OCI-LY3 (cell line): ENCODE results near the gene PERM1.
A peak's percentile ranks its signal among the peaks of the same experiment; 100 is the strongest.

Experiments
- H2AFZ ChIP-seq: fragments of 200-600, 300-600 bp; shearing (Covaris generic); 2 replicates; pipeline ENCODE4 v1.6.0; 2014; ENCODE audit warnings: antibody characterized with exemption, low read depth, low read length
- H3K27ac ChIP-seq: fragments of 200-600, 300-600 bp; sonication (generic); 2 replicates; pipeline ENCODE4 v1.5.1; 2014; ENCODE audit warnings: mild to moderate bottlenecking, low read length, moderate library complexity, mixed read lengths
- H3K27me3 ChIP-seq: fragments of 200-600, 300-600 bp; sonication (generic); 2 replicates; pipeline ENCODE4 v1.6.1; 2014; ENCODE audit warnings: low read depth, low read length, mixed read lengths
- H3K36me3 ChIP-seq: fragments of 200-600, 300-600 bp; sonication (generic); replicated peaks from 2 replicates; pipeline ENCODE3; 2014; ENCODE audit warnings: low read depth, low read length, mixed read lengths
- H3K4me1 ChIP-seq: fragments of 300-600, 200-600 bp; sonication (generic); 2 replicates; pipeline ENCODE4 v1.6.1; 2014; ENCODE audit warnings: low read length, mixed read lengths
- H3K4me2 ChIP-seq: fragments of 200-600, 300-600 bp; sonication (generic); 2 replicates; pipeline ENCODE4 v1.6.1; 2014; ENCODE audit warnings: low read length, mixed read lengths
- H3K4me3 ChIP-seq: fragments of 300-600, 200-600 bp; sonication (generic); 2 replicates; pipeline ENCODE4 v1.5.1; 2014; ENCODE audit warnings: antibody characterized with exemption, mild to moderate bottlenecking, low read length, moderate library complexity
- H3K79me2 ChIP-seq: fragments of 300-600, 200-600 bp; shearing (Covaris generic); 2 replicates; pipeline ENCODE4 v1.6.1; 2014; ENCODE audit warnings: mild to moderate bottlenecking, low read length, mixed read lengths
- H3K9ac ChIP-seq: fragments of 300-600, 200-600 bp; shearing (Covaris generic); 2 replicates; pipeline ENCODE4 v1.6.0; 2014; ENCODE audit warnings: mild to moderate bottlenecking, low read length, moderate library complexity
- H3K9me3 ChIP-seq: fragments of 200-600, 300-600 bp; shearing (Covaris generic); 2 replicates; pipeline ENCODE4 v1.6.1; 2014; ENCODE audit warnings: low read length, mixed read lengths; ENCODE audit not compliant: insufficient read depth
- H4K20me1 ChIP-seq: fragments of 200-600, 300-600 bp; sonication (generic); 2 replicates; pipeline ENCODE4 v1.6.1; 2016; ENCODE audit warnings: low read length, mixed read lengths; ENCODE audit not compliant: insufficient read depth
- CTCF ChIP-seq: fragments of 200-600, 300-600 bp; sonication (generic); IDR thresholded peaks from 2 replicates; pipeline ENCODE4 v1.5.1; 2014; ENCODE audit warnings: antibody characterized with exemption, low read length, low read depth
- EZH2phosphoT487 ChIP-seq: fragments of 200-600 bp; shearing (Covaris generic); IDR thresholded peaks from 2 replicates; pipeline ENCODE4 v1.6.1; 2018; ENCODE audit warnings: antibody characterized with exemption, mixed run types, low read depth

The PERM1 gene

DNA sequence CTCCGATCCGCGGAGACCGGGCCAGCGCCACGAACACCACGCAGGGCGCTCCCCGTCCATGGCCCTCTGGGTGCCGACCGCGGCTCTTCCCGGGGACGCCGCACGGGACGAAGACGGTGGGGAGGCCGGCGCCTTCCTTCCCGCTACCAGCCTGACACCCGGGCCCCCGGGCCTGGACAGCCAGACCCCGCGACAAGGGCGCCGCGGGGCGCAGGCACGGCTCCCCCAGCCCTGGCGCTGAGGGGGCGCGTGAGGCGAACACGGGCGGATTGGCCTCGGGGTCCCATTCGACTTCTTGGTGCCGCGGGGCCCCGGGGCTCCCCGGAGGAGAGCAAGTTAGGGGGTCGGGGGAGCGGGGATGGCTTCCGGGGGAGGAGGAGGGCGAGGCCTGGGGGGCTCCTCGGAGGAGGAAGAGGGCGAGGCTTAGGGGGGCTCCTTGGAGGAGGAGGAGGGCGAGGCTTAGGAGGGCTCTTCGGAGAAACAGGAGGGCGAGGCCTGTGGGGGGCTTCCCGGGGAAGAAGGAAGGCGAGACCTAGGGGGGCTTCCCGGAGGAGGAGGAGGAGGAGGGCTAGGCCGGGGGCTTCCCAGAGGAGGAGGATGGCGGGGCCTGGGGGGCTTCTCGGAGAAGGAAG is 22.0 kb downstream of the PERM1 start:
- Histone ChIP-seq H3K4me2 (peak overlapping the region; percentile 74), H3K9me3 (no peaks in the 10 kb centered on the region), H3K27ac (0 out of 2 replicates have a peak overlapping the region, but pooled peaks have one; percentile 28), H3K4me3 (peak overlapping the region; percentile 94), H3K36me3 (peaks cover 17% of the 10 kb centered on the region), H2AFZ (peak overlapping the region; percentile 77; the same call in 1 of the 2 replicates), H4K20me1 (0 out of 2 replicates have a peak, but pooled peaks cover 7% of the 10 kb centered on the region), H3K9ac (peak overlapping the region; percentile 74), H3K27me3 (no peaks in the 10 kb centered on the region), H3K79me2 (peaks cover 25% of the 10 kb centered on the region), H3K4me1 (peaks cover 14% of the 10 kb centered on the region)
- TF ChIP-seq CTCF (no peak), EZH2phosphoT487 (no peak)

GRCh38 chr1:958823-959730 is 22.8 kb downstream of the PERM1 start, which contains the start of gene NOC2L:
NOC2L (minus strand) TSS chr1:959256; CDS start chr1:959240, 16 bp downstream.
- Histone ChIP-seq H3K79me2 (peaks cover 25% of the 10 kb centered on the region), H3K27ac (peak within 1 kb of the TSS; percentile 28; the same call in 1 of the 2 replicates), H3K36me3 (peaks cover 20% of the 10 kb centered on the region), H2AFZ (peak within 1 kb of the TSS; percentile 77; the same call in 1 of the 2 replicates), H4K20me1 (0 out of 2 replicates have a peak, but pooled peaks cover 7% of the 10 kb centered on the region), H3K27me3 (no peaks in the 10 kb centered on the region), H3K4me1 (peaks cover 14% of the 10 kb centered on the region), H3K4me2 (peak within 1 kb of the TSS; percentile 85), H3K9ac (peak within 1 kb of the TSS; percentile 86), H3K4me3 (peak within 1 kb of the TSS; percentile 97), H3K9me3 (no peaks in the 10 kb centered on the region)
- TF ChIP-seq EZH2phosphoT487 (no peak), CTCF (no peak)

DNA sequence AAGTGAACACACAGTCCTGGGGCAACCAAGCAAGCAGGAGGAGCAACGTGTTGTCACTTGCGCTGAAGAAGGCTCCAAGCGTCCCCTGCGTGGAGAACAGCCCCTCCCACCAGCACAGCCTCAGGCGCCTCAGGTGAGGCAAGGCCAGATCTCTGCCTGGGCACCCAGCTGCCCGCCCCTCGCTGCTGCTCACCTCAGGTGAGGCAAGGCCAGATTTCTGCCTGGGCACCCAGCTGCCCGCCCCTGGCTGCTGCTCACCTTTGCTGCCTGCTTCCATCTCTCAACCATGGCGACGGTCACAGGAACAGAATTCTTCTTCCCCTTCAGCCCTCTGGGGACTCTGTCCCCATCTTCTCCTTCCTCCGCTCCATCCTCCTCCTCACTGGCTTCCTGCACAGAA is 25.3 kb downstream of the PERM1 start:
- Histone ChIP-seq H3K4me1 (peaks cover 14% of the 10 kb centered on the region), H3K9ac (no peak overlapping the region), H3K9me3 (no peaks in the 10 kb centered on the region), H3K27me3 (no peaks in the 10 kb centered on the region), H3K27ac (no peak overlapping the region), H3K36me3 (peaks cover 30% of the 10 kb centered on the region), H3K4me3 (no peak overlapping the region), H3K79me2 (peaks cover 25% of the 10 kb centered on the region), H4K20me1 (0 out of 2 replicates have a peak, but pooled peaks cover 7% of the 10 kb centered on the region), H2AFZ (no peak overlapping the region), H3K4me2 (no peak overlapping the region)
- TF ChIP-seq CTCF (no peak), EZH2phosphoT487 (no peak)

DNA sequence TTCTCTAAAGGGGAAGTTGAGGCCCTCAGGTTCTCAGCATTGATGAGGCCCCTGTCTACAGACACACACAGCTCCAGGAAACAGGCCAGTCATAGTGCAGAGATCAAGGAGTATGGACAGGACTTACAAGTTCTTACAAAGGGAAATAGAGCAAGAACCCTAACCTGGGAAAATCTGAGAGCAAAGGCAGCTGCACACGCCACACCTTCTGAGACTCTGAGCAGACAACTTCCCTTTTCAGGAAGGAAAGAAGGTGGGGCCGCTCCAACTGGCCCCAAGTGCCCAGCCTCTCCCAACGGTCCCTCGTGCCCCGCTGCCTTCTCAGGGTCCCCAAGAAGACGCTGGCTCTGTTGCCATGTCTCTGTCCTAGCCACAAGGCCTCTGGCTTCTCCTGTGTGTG is 26.4 kb downstream of the PERM1 start:
- no peak overlapping the region for H3K4me3 ChIP-seq
- H4K20me1 ChIP-seq = peaks cover 11% of the 10 kb centered on the region; the same call in 1 of the 2 replicates
- H3K4me1 ChIP-seq = peaks cover 11% of the 10 kb centered on the region
- no peak overlapping the region for H3K4me2 ChIP-seq
- TF ChIP-seq CTCF (no peak), EZH2phosphoT487 (no peak)
- H3K27ac ChIP-seq = no peak overlapping the region
- peaks cover 25% of the 10 kb centered on the region for H3K79me2 ChIP-seq
- H3K27me3 ChIP-seq = no peaks in the 10 kb centered on the region
- H3K9ac ChIP-seq = no peak overlapping the region
- H2AFZ ChIP-seq = no peak overlapping the region
- no peaks in the 10 kb centered on the region for H3K9me3 ChIP-seq
- H3K36me3 ChIP-seq = peaks cover 37% of the 10 kb centered on the region
